GM19468 (cell line): ENCODE results near the gene CDH4.

ENCODE experiments used
- ATAC-seq: cut with Tn5 transposase; IDR thresholded peaks from one replicate; pipeline ENCODE4 v1.9.1; 2021; ENCODE audit warnings: mild to moderate bottlenecking, moderate library complexity, moderate number of reproducible peaks; ENCODE audit not compliant: unreplicated experiment; ENCODE audit errors: extremely low read depth

The CDH4 gene

DNA sequence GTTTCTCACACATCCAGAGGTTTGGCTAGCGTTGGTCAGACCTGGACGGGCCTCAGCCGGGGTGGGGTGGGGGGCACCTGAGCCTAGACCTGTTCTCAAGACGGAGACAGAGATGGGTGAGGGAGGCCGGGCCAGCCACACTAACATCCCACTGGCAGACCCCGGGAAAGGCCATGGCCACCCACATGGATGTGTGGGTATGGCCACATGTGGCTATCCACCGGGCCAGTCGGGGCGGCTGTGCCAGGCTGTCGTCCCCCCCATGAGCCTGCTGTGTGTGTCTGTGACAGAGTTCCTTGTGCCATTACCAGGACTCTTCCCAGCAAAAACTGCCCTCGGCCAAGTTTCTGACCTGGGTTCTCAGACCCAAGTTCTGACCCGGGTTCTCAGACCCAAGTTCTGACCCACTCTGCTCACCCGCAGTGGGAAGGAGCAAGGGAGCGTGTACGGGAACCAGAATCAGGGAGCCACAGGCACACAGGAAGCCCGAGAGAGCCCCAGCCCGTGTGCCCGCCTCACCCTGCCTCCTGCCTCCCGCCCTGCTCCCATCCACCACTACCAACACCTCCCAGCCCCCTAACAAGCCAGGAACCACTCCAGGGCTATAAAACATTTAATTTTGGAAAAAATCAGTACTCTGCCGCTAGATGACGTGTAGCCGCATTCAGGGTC lies 558.1 kb downstream of the CDH4 start:
- ATAC-seq: no peak

GRCh38 chr20:61810738-61811135 lies 558.7 kb downstream of the CDH4 start:
- ATAC-seq: no peak

DNA sequence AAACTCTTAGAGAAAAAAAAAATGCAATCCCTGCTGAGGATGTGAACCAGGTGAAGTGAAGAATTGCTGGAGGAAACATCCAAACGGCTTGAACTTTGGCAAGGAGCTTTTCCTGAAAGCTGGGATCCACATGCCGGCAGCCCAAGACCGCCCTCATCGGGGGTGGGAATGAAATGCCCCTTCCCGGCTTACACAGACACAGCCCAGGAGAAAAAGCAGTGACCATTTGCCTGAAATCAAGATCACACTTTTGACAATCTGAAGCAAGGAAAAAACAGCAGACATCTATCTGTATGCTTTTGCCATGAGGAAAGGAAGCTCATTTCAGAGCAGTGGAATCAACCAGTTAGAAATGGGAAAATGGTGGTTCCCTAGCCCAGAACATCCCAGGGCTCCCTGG lies 559.1 kb downstream of the CDH4 start:
- no peak for ATAC-seq

- ATAC-seq: no peak
Measured at GRCh38 chr20:61812121-61812844, 560.2 kb downstream of the CDH4 start.

DNA sequence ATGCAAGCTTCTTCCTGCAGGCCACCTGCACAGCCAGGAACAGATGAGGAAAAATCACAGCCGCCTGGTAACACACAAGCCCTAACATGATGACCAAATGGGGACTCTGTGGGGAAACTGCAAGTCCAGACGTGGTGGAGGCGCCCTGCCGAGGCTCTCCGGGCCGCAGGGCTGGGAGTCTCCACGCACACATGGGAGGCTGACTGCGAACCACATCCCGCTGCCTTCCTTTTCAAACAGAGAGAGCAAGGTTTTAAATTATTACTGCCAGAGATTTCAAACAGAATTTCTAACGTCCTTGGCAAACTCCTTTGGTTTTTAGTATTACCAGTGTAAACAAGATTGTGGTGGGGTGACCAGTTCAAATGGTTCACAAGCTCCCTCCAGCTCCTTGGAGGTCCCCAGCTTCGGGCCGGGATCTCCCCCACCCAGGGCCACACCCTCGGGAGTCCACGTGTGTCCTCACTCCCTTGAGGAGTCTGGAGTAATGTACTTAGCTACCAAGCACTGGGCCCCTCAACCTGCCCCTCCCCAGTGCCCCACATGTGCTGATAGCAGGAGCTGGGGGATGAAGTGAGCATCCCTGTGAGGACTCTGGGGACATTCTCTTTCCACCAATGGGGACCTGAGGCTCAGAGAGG lies 560.9 kb downstream of the CDH4 start:
- ATAC-seq: no peak

GRCh38 chr20:61813791-61814190 lies 561.7 kb downstream of the CDH4 start:
- no peak for ATAC-seq

GRCh38 chr20:61814244-61814643 lies 562.2 kb downstream of the CDH4 start:
- no peak for ATAC-seq

DNA sequence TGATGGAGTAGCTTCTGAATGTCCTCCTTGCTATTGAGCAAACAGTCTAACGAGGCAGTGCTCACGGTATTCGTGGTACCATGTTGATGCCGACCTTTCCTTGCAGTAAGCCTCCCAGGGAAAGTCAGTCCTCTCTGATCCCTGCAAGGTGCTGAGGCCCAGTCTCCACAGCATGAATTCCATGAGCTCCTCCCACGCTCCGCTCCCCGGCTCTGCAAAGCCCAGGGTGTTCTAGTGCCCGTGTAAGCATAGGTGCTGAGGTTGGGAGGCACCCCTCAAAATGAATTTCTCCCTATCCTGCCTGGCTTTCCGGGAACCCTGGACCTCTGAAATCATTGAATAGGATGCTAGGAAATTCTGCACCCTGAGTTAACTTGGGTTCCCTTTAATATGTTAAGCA lies 562.7 kb downstream of the CDH4 start:
- ATAC-seq: no peak

DNA sequence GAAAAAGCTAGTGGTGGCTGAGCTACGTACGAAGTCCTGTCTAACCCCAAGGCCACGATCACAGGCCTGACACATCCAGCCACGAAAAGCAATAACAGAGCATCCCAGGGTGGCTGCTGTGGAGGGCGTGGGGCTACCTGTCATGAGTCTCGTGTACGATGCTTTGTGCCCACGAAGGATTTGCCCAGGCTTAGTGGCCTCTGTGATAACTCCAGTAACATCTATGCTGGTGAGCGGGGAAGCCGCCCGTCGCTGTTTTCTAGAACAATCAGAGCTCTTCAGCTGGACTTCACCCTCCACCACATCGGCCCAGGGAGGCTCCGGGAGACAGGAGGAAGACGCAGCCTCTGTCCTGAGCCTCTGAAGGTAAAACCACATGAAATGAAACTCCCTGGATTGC lies 563.1 kb downstream of the CDH4 start:
- ATAC-seq: no peak

- no peak for ATAC-seq
Measured at GRCh38 chr20:61815678-61816077, 563.6 kb downstream of the CDH4 start.

DNA sequence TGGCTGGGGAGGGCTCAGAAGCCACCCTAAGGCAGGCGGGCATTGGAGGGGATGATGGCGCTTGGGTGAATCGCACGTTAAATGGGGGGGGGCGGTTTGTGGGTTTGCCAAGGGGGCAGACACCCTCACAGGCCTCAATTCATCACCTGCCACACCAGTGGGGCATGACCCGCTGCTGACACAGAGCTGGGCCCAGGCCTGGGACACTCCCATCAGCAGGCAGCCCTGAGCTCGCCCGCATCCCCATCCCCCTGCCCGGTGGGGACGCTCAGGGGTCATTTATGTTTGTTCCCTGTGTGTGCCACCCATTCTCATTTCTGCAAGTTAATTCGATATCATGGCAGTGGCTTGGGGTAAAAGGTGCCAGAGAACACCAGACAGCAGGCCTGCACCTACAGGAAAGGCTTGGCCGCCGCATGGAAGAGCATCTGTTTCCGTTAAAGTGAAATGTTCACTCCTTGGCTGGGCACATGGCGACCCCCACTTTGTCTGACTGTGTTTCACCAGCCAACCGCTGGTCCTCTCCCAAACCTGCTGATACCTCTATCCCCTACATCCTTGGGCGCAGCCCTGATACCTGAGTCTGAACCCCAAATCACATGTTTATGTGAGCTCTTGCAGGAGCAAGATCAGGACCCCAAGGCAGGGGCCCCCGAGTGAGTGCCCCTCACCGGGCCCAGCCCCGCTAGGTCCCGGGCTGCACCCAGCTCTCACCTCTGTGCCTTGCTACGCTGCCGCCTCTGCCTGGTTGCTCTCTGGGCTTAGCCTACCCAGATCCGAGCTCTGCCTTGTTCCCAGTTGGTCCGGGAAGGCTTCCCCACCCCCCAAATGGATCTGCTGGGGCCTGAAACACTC lies 564.8 kb downstream of the CDH4 start:
- ATAC-seq: no peak

DNA sequence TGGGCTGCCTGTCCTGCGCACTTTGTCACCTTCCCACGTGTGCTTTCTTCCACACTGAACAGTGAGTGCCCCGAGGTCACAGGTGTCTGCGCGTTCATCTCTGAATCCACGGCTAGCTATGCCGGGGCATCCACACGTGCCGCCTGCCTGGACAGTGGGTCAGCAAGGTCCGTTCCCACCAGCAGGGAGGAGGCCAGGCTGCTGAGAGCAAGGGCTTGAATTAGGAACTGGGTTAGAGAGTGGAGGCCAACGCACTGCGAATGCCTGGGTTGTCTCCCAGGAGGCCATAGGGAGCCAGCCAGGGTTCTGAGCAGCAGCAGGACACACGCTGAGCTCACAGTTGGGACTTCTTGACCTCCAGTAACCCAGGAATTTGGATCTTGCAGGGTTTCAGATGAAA lies 565.5 kb downstream of the CDH4 start:
- no peak for ATAC-seq

GRCh38 chr20:61818746-61819573 lies 566.9 kb downstream of the CDH4 start:
- no peak for ATAC-seq

- no peak for ATAC-seq
Measured at GRCh38 chr20:61819574-61819846, 567.4 kb downstream of the CDH4 start.

DNA sequence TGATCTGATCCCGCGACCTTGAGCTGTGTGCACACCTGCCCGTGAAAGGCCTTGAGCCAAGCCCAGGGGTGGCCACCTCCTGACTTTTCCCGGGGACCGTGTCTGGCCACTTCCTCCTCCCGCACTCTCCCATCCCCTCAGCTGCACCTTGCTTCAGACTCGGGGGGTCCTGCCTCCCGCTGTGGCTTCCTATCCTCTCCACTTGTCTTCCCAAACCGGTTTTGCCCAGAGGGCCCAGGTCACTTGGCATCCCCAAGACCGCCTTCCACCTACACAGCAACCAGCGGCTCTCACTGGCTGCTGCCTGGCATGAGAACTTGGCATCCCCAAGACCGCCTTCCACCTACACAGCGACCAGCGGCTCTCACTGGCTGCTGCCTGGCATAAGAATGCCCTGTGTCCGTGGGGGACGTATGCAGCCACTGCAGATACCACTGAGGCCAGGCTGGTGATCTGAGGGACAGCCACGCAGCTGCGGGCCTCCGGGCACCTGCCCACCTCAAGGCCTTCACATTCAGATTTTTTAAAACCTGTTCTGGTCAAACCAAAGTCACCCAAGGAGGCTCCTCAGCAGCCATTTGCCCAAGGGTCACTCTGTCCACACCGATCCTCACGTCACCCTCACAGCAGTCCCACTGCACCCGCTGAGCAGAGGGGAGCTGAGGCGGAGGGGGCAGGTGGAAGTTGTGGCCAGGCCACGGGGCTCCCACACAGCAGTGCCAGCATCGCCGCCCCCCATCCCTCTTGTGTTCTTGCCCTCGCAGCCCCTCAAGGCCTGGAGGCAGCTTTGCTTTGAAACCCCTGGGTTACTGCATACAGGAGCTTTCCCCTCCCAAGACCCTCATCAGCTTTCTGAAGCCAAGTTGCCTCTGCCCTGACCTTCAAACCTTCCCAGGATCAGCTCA lies 568.1 kb downstream of the CDH4 start:
- no peak for ATAC-seq

DNA sequence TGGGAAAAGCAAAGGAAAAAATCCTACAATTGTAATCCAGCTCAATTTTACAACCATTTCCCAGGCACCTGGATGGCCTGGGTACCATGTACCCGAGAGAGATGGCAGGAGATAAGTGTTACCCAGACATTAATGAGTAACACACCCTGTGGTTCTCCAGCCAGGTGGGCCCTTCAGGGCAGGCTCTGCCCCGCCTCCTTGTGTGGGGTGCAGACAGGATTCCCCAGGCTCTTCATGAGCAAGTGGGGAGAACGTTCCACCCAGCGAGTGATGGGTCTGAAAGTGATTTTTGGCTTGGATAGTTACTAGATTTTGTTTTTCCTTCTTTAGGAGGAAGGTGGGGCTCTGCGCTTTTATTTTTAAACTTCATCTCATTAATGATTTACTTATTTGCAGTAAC lies 569.7 kb downstream of the CDH4 start:
- no peak for ATAC-seq

GRCh38 chr20:61822396-61822795 lies 570.3 kb downstream of the CDH4 start:
- ATAC-seq: no peak

GRCh38 chr20:61823242-61823641 lies 571.2 kb downstream of the CDH4 start:
- ATAC-seq: no peak

- no peak for ATAC-seq
Measured at GRCh38 chr20:61828891-61829290, 576.8 kb downstream of the CDH4 start.
